NB4 (cell line): ENCODE data around the gene LRRC49.
A peak's percentile ranks its signal among the peaks of the same experiment; 100 is the strongest.
"Not testable (repeated sequence)": the region's sequence is repeated elsewhere in the genome, so short reads cannot be mapped to it uniquely, and the experiment has no call there.

ENCODE experiments used
- DNase-seq: peaks from one replicate; pipeline ENCODE4 v3.0.0; 2010; ENCODE audit warnings: low read depth
- H3K4me3 ChIP-seq: one replicate; pipeline ENCODE4 v1.5.1; 2011; ENCODE audit warnings: mild to moderate bottlenecking, low read depth, low read length, moderate library complexity
- MYC ChIP-seq: IDR thresholded peaks from 2 replicates; pipeline ENCODE4 v1.6.1; 2011; ENCODE audit warnings: low read depth, low read length
- POLR2A ChIP-seq: IDR thresholded peaks from 2 replicates; pipeline ENCODE4 v1.6.1; 2011; ENCODE audit warnings: mild to moderate bottlenecking; ENCODE audit not compliant: insufficient read length; ENCODE audit errors: extremely low read depth
- TF ChIP-seq, protein P1 (sequence below): IDR thresholded peaks from 2 replicates; pipeline ENCODE4 v1.6.1; 2011; ENCODE audit warnings: low read depth, low read length
- TF ChIP-seq, protein P2 (sequence below): IDR thresholded peaks from one replicate; pipeline ENCODE4 v1.5.1; 2012; ENCODE audit warnings: low read depth, low read length

LRRC49 gene

DNA sequence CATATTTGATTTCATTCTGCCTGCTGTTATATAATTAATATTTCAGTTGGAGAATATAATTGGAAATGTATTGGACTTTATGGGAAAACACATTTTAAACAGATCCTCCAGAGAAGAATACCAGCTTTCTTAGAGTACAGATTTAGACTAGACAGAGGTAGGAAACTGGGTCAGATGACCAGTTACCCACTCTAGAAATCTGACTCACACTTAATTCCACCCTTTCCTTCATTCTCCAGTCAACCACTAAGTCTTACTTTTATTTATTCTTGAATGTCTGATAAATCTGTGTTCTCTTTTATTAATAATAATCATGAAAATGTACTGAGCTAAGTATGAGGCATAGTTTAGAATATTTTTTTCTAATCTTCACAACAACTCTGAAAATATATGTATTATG is 110.7 kb downstream of the LRRC49 start:
- no peak for DNase-seq
- TF ChIP-seq POLR2A = no peak
- no peak for TF ChIP-seq MYC
- TF ChIP-seq, protein P1, sequence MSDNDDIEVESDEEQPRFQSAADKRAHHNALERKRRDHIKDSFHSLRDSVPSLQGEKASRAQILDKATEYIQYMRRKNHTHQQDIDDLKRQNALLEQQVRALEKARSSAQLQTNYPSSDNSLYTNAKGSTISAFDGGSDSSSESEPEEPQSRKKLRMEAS = no peak
- TF ChIP-seq, protein P2, sequence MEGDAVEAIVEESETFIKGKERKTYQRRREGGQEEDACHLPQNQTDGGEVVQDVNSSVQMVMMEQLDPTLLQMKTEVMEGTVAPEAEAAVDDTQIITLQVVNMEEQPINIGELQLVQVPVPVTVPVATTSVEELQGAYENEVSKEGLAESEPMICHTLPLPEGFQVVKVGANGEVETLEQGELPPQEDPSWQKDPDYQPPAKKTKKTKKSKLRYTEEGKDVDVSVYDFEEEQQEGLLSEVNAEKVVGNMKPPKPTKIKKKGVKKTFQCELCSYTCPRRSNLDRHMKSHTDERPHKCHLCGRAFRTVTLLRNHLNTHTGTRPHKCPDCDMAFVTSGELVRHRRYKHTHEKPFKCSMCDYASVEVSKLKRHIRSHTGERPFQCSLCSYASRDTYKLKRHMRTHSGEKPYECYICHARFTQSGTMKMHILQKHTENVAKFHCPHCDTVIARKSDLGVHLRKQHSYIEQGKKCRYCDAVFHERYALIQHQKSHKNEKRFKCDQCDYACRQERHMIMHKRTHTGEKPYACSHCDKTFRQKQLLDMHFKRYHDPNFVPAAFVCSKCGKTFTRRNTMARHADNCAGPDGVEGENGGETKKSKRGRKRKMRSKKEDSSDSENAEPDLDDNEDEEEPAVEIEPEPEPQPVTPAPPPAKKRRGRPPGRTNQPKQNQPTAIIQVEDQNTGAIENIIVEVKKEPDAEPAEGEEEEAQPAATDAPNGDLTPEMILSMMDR = no peak
- H3K4me3 ChIP-seq = no peak overlapping the region

DNA sequence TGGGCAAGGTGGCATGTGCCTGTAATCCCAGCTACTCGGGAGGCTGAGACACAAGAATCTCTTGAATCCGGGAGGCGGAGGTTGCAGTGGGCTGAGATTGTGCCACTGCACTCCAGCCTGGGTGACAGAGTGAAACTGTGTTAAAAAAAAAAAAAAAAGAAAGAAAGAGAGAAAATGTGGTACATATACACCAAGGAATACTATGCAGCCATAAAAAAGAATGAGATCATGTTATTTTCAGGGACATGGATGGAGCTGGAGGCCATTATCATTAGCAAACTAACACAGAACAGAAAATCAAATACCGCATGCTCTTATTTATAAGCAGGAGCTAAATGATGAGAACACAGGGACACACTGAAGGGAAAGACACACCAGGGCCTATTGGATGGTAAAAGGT is 111.9 kb downstream of the LRRC49 start:
- DNase-seq = not testable (repeated sequence)

DNA sequence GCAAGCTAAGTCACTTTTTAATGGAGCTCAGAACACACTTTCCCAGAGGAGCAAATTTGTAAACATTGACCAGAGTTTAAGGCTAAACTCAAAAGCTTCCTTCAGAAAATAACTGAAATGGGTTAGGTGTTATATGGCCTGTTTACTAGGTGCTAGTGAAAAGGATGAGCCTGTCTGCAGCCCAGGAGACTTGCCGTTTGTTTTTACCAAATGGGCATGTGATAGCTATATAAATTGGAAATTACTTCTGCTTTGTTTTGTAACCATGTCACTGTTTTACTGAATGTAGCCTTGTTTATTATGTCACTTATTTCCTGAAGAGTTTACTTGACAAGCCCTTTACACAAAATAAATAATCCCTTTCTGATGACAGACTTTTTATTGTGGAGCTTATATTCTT is 113.3 kb downstream of the LRRC49 start:
- no peak for DNase-seq
- no peak overlapping the region for H3K4me3 ChIP-seq
- TF ChIP-seq POLR2A = no peak
- TF ChIP-seq, protein P2 = no peak
- no peak for TF ChIP-seq MYC
- TF ChIP-seq, protein P1 = no peak

More for the DNA sequence above, 111.9 kb downstream of the LRRC49 start:
- H3K4me3 ChIP-seq = not testable (repeated sequence)

DNA sequence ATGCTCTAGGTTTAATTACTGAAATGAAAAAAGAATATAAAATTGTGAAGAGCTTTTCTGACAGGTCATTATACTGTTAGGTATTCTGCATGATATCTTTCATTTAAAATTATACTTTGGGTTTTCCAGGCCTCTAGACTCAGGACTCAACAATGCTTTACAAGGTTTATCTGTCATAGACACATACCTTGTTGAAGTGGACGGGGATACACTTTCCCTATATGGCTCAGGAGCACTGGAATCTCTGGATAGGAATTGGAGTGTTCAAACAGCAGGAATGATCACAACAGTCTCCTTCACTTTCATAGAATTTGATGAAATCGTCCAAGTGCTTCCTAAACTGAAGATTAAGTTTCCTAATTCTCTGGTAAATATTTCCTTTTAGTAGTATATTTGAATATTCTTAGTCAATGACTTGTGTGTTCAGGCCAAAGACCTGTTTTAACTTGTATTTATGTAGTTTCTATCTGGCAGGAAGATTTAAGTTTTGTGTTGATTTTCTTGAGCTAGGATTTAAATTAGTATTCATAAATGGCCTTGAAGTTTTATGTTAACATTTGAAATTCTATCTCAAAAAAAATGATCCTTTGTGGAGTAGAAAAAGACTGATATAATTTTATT is 115.7 kb downstream of the LRRC49 start:
- DNase-seq = no peak
- H3K4me3 ChIP-seq = no peak overlapping the region
- no peak for TF ChIP-seq MYC

DNA sequence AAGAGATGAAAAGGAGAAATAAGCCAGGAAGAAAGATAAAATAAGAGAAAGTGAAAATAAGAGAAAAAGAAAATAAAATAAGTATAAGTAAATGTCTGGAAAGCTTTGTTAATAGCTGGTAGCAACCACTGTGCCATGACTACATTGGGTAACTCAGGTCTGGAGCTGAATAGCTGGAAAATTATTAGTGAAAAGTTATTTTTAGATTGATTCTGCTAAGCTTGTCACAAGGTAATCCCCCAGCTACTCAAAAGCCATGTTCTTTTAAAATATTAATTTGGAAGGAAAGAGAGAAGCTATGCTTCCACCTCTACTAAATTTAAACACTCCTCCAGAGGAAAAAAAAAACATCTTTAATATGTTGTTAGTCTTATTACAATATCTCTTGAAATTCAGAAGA is 117.8 kb downstream of the LRRC49 start:
- H3K4me3 ChIP-seq = no peak overlapping the region
- no peak for DNase-seq
- no peak for TF ChIP-seq POLR2A
- TF ChIP-seq, protein P1 = no peak
- TF ChIP-seq, protein P2 = no peak
- TF ChIP-seq MYC = no peak

DNA sequence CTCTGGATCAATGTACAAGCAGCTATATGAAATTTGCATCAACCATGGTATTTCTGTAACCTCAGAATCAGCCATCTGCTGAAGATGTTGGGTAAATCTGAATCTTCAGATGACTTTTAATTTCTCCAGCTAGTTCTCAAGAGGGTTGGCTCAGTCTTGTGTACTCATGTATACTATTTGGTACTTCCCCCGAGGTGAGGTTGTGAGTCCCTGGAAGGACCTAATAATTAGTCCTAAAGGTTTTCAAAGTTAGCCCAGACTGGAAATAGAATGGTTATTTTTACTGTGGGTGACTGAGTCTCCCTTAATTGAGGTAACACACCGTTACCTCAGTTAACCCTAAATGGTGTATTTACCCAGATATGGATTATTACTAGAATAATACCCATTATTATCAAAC is 118.4 kb downstream of the LRRC49 start:
- H3K4me3 ChIP-seq = no peak overlapping the region
- TF ChIP-seq, protein P2 = no peak
- TF ChIP-seq MYC = no peak
- TF ChIP-seq, protein P1 = no peak
- no peak for TF ChIP-seq POLR2A
- no peak for DNase-seq

DNA sequence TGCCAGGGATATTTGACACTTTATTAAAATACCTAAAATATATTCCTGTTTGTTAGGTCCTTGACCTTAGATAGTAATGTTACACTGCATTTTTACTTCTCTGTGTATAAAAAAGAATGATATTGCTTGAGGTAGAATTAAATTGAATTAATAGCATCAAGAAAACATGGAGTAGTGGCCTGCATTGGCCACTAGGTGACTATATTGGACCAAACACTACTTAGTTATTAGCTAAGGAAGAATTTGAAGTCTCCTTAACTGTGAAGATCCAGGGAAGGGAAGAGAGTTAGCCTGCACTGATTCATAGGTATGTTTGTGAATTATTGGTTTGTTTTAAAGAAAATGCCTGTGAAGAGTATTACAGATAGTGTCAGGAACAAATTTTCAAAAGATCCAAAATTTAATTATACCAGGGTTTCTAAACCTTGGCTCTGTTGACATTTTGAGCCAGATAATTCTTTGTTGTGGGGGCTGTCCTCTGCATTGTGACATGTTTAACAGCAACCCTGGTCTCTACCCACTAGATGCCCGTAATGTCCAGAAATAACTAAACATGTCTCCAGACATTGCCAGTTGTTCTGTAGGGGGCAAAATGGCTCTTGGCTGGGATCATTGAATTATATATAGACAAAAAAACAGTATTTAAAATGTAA is 119.0 kb downstream of the LRRC49 start:
- no peak overlapping the region for H3K4me3 ChIP-seq
- peak; percentile 4 for DNase-seq
- TF ChIP-seq POLR2A = no peak
- TF ChIP-seq, protein P2 = peak; percentile 52
